ENCODE results near the gene NDUFA11. TPM values are rescaled to one million over a fixed set of nuclear protein-coding genes. Genes with fewer than 3 reads are reported as not detected.
A peak's percentile ranks its signal among the peaks of the same experiment; 100 is the strongest.

NDUFA11 gene
- total and polyA plus RNA-seq, 2 of the 4 experiments (the other 2 are of a cell fraction), result 375 to 1,276 TPM

DNA sequence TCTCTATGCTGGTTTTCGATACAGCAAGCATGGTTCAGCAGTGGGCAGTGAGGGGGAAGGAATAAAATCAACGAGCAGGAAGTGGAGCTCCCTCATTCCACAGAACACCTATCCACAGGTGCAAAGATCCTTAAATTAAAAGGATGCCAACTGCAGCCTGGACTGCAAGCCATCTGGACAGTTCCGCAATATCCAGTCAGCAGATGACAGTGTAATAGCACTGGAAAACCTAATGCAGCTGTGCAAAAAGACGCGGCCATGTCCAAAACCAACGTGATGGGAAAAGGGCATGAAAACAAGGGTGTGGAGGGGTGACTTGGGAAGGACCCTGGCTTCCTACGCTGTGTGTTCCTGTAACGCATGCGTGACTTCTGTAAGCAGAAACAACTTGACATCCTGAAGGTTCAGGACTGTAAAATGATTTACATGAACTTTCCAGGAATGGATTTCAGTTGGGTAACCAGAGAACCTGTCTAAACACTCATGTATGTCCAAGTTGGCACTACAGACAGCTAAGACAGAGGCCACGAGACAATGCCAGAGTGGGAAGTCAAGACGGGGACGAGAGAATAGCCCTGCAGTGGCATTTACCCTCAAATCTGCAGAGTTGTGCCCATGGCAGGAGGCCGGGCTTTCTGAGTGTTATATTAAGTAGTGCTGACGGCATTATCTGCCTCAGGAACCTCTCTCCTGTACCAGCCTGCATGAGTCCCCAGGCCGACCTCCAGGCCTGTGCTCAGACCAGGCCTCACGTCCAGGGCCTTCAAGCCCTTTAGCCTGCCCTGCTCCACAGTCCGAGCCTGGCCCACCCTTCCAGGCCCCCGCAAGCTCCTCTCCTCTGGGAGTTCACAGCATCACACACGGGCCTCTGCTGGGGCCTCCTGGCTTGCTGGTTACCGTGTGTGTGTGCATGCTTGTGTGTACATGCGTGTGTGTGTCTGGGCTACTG lies 36.9 kb upstream of the NDUFA11 start:
- Histone ChIP-seq H3K9me3 (ENCODE audit: control insufficient read depth, insufficient read depth, low read length) (no peaks in the 10 kb centered on the region), H3K18ac (ENCODE audit: low read depth, low read length) (no peak overlapping the region), H3K56ac (ENCODE audit: extremely low read depth, insufficient read depth, low read length) (no peak overlapping the region), H3K4me2 (ENCODE audit: low read depth, low read length) (no peak overlapping the region), H3K27me3 (ENCODE audit: control insufficient read depth, insufficient read depth, low read length) (no peaks in the 10 kb centered on the region), H3K79me1 (ENCODE audit: low read depth in 1 of 2, low read length in 2 of 2) (peaks cover 48 to 91% of the 10 kb centered on the region in 2 experiments), H3K36me3 (ENCODE audit: control insufficient read depth, insufficient read depth, low read length) (peaks cover 37% of the 10 kb centered on the region), H3K9ac (ENCODE audit: low read depth, low read length) (no peak overlapping the region), H3K4ac (ENCODE audit: low read depth, low read length) (no peak overlapping the region; the same call in 1 of the 2 replicates), H4K8ac (ENCODE audit: low read depth in 2 of 2, low read length in 2 of 2) (no peak overlapping the region), H2AK9ac (replicated peaks; ENCODE audit: low read depth, low read length, poor library complexity) (no peak overlapping the region), H4K5ac (ENCODE audit: low read depth, low read length) (no peak overlapping the region), H2BK5ac (ENCODE audit: low read depth, low read length, poor library complexity, severe bottlenecking) (no peak overlapping the region), H3K23ac (ENCODE audit: low read depth, low read length) (no peak overlapping the region), H3K4me1 (ENCODE audit: control insufficient read depth, insufficient read depth, low read length) (peaks cover 40% of the 10 kb centered on the region), H3K27ac (ENCODE audit: insufficient read depth, low read length) (no peak overlapping the region), H2AFZ (replicated peaks; ENCODE audit: low read length, poor library complexity) (no peak overlapping the region), H2AK5ac (ENCODE audit: low read depth, low read length) (peak overlapping the region; percentile 17; the same call in 1 of the 2 replicates), H3K4me3 (ENCODE audit: insufficient read depth, low read depth, low read length) (no peak overlapping the region), H2BK20ac (ENCODE audit: low read depth, low read length) (no peak overlapping the region), H4K20me1 (ENCODE audit: insufficient read depth, low read length) (peaks cover 43% of the 10 kb centered on the region), H3K9me1 (ENCODE audit: insufficient read depth, low read length) (peaks cover 45% of the 10 kb centered on the region), H3K14ac (replicated peaks; ENCODE audit: low read depth, low read length) (no peak overlapping the region), H4K91ac (ENCODE audit: insufficient read depth, low read depth, low read length) (no peak overlapping the region), H2BK120ac (ENCODE audit: low read depth, low read length) (no peak overlapping the region), H2BK15ac (ENCODE audit: low read depth, low read length) (no peak overlapping the region)
- BruUV-seq (replicated peaks), result no TSS peak
- intact Hi-C loops (cut with micrococcal nuclease), result no loop called here
- DNase-seq (no peak), ATAC-seq (ENCODE audit: low read depth) (no peak)
- TF ChIP-seq MAFK (IDR thresholded peaks at IDR 0.05; ENCODE audit: low read depth, low read length), result no peak
- no peak for TF ChIP-seq RCOR1 (IDR thresholded peaks at IDR 0.05; ENCODE audit: insufficient replicate concordance, low read length)
- no peak for TF ChIP-seq USF2 (IDR thresholded peaks at IDR 0.05; ENCODE audit: low read depth, low read length)
- no peak for TF ChIP-seq MAZ (IDR thresholded peaks at IDR 0.05; ENCODE audit: borderline replicate concordance, low read depth, low read length)
- WGBS, 2 experiments (ENCODE audit: extremely low coverage in 2 of 2, insufficient read length in 1 of 2), result 91% methylated on average over 8 of the region's 21 CpGs; no CpG with 5 or more reads in 1 of the 2 experiments
- ChIA-PET CTCF (interaction anchor here (0.6 kb wide), 1 partner anchor 125 kb away, joined by 3 read pairs; no protein-coding TSS in a partner anchor), POLR2A (ENCODE audit: unreplicated experiment) (no interaction called here)
- dilution Hi-C loops (cut with HindIII; ENCODE audit: low sequenced_read_pairs, unreplicated experiment), result no loop called here
- in situ Hi-C loops (cut with MboI; ENCODE audit: low sequenced_read_pairs), result no loop called here
